HEK293 (cell line): ENCODE results near the gene SPINK4.

Experiments used
- BCL11A ChIP-seq: fragments of 450-650 bp; formaldehyde crosslinking; IDR thresholded peaks from 2 replicates; pipeline ENCODE4 v1.5.1; 2016; ENCODE audit warnings: low read depth, missing biosample characterization, missing genetic modification characterization
- ZNF239 ChIP-seq: fragments of 450-650 bp; formaldehyde crosslinking; IDR thresholded peaks from 2 replicates; pipeline ENCODE4 v1.5.1; 2016; ENCODE audit warnings: missing biosample characterization, missing genetic modification characterization
- ZNF664 ChIP-seq: fragments of 450-650 bp; formaldehyde crosslinking; IDR thresholded peaks from 2 replicates; pipeline ENCODE4 v1.5.1; 2016; ENCODE audit warnings: missing biosample characterization, missing genetic modification characterization
- TF ChIP-seq, protein P1 (sequence below): fragments of 450-650 bp; formaldehyde crosslinking; IDR thresholded peaks from 2 replicates; pipeline ENCODE4 v1.5.1; 2016; ENCODE audit warnings: missing biosample characterization, missing genetic modification characterization
- TF ChIP-seq, protein P2 (sequence below): fragments of 450-650 bp; formaldehyde crosslinking; IDR thresholded peaks from 2 replicates; pipeline ENCODE4 v1.5.1; 2016; ENCODE audit warnings: missing biosample characterization, missing genetic modification characterization
- TF ChIP-seq, protein P3 (sequence below): fragments of 450-650 bp; formaldehyde crosslinking; IDR thresholded peaks from 2 replicates; pipeline ENCODE4 v1.5.1; 2016; ENCODE audit warnings: missing biosample characterization, missing genetic modification characterization

DNA sequence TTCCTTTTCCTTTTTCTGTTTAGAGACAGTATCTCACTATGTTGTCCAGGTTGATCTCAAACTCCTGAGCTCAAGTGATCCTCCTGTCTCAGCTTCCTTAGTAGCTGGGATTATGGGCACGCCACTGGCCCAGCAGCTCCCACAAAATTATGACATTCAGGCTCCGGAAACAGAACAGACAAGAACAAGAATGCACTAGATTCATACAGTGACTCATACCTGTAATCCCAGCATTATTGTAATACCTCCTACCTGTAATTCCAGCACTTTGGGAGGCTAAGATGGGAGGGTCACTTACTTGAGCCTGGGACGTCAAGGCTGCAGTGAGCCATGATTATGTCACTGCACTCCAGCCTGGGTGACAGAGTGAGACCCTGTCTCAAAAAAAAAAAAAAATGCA lies 46.1 kb upstream of the SPINK4 start:
- TF ChIP-seq ZNF239 (tag by site-specific recombination) (no peak), BCL11A (tag by site-specific recombination) (no peak), ZNF664 (no peak)
- TF ChIP-seq, protein P1, sequence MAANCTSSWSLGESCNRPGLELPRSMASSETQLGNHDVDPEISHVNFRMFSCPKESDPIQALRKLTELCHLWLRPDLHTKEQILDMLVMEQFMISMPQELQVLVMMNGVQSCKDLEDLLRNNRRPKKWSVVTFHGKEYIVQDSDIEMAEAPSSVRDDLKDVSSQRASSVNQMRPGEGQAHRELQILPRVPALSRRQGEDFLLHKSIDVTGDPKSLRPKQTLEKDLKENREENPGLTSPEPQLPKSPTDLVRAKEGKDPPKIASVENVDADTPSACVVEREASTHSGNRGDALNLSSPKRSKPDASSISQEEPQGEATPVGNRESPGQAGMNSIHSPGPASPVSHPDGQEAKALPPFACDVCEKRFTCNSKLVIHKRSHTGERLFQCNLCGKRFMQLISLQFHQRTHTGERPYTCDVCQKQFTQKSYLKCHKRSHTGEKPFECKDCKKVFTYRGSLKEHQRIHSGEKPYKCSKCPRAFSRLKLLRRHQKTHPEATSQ (tag by site-specific recombination) = no peak
- TF ChIP-seq, protein P2, sequence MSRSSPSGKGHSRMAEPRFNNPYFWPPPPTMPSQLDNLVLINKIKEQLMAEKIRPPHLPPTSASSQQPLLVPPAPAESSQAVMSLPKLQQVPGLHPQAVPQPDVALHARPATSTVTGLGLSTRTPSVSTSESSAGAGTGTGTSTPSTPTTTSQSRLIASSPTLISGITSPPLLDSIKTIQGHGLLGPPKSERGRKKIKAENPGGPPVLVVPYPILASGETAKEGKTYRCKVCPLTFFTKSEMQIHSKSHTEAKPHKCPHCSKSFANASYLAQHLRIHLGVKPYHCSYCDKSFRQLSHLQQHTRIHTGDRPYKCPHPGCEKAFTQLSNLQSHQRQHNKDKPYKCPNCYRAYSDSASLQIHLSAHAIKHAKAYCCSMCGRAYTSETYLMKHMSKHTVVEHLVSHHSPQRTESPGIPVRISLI (tag by site-specific recombination) = no peak
- TF ChIP-seq, protein P3, sequence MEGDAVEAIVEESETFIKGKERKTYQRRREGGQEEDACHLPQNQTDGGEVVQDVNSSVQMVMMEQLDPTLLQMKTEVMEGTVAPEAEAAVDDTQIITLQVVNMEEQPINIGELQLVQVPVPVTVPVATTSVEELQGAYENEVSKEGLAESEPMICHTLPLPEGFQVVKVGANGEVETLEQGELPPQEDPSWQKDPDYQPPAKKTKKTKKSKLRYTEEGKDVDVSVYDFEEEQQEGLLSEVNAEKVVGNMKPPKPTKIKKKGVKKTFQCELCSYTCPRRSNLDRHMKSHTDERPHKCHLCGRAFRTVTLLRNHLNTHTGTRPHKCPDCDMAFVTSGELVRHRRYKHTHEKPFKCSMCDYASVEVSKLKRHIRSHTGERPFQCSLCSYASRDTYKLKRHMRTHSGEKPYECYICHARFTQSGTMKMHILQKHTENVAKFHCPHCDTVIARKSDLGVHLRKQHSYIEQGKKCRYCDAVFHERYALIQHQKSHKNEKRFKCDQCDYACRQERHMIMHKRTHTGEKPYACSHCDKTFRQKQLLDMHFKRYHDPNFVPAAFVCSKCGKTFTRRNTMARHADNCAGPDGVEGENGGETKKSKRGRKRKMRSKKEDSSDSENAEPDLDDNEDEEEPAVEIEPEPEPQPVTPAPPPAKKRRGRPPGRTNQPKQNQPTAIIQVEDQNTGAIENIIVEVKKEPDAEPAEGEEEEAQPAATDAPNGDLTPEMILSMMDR (tag by site-specific recombination) = no peak
